Loucy (cell line): Measurements from ENCODE around the gene ZFYVE27.

Experiments used
- H2AFZ ChIP-seq: fragments of 200-600 bp; sonication (generic); 2 replicates; pipeline ENCODE4 v1.6.0; 2016; ENCODE audit warnings: antibody characterized with exemption, mild to moderate bottlenecking, low read length, moderate library complexity
- H3F3A ChIP-seq: fragments of 200-600 bp; 2 replicates; pipeline ENCODE4 v1.6.0; 2016; ENCODE audit warnings: antibody characterized with exemption, low read depth, mild to moderate bottlenecking
- H3K27me3 ChIP-seq: fragments of 200-600 bp; sonication (generic); 2 replicates; pipeline ENCODE4 v1.6.1; 2014; ENCODE audit warnings: low read length, mild to moderate bottlenecking; ENCODE audit not compliant: insufficient read depth, poor library complexity, severe bottlenecking
- H3K36me3 ChIP-seq: fragments of 200-600 bp; sonication (generic); 2 replicates; pipeline ENCODE4 v1.6.1; 2016; ENCODE audit warnings: low read length; ENCODE audit not compliant: insufficient read depth
- H3K4me1 ChIP-seq: fragments of 200-600 bp; sonication (generic); 2 replicates; pipeline ENCODE4 v1.5.1; 2014; ENCODE audit warnings: low read length, mild to moderate bottlenecking; ENCODE audit not compliant: insufficient read depth, poor library complexity, severe bottlenecking
- H3K4me2 ChIP-seq: fragments of 200-600 bp; sonication (generic); 2 replicates; pipeline ENCODE4 v1.6.0; 2014; ENCODE audit warnings: antibody characterized with exemption, low read length, low read depth, mild to moderate bottlenecking; ENCODE audit not compliant: poor library complexity, severe bottlenecking
- H3K4me3 ChIP-seq: fragments of 200-600 bp; sonication (generic); 2 replicates; pipeline ENCODE4 v1.5.1; 2014; ENCODE audit warnings: low read length, mild to moderate bottlenecking, mixed read lengths; ENCODE audit not compliant: poor library complexity, severe bottlenecking
- H3K79me2 ChIP-seq: fragments of 200-600 bp; sonication (generic); 2 replicates; pipeline ENCODE4 v1.6.1; 2014; ENCODE audit warnings: low read length; ENCODE audit not compliant: insufficient read depth
- H3K9ac ChIP-seq: fragments of 200-600 bp; sonication (generic); 2 replicates; pipeline ENCODE4 v1.6.0; 2014; ENCODE audit warnings: mild to moderate bottlenecking, low read depth, low read length, moderate library complexity; ENCODE audit not compliant: poor library complexity, severe bottlenecking
- H3K9me2 ChIP-seq: fragments of 200-600 bp; sonication (generic); replicated peaks from 2 replicates; pipeline ENCODE4 v1.6.1; 2016; ENCODE audit warnings: low read depth, low read length, mixed read lengths
- H3K9me3 ChIP-seq: fragments of 200-600 bp; sonication (generic); 2 replicates; pipeline ENCODE4 v1.6.1; 2014; ENCODE audit warnings: mild to moderate bottlenecking, antibody characterized with exemption, low read length, low read depth; ENCODE audit not compliant: insufficient read depth
- H4K20me1 ChIP-seq: fragments of 200-600 bp; sonication (generic); 2 replicates; pipeline ENCODE4 v1.6.0; 2014; ENCODE audit warnings: antibody characterized with exemption, low read length, mild to moderate bottlenecking; ENCODE audit not compliant: insufficient read depth, poor library complexity, severe bottlenecking
- EZH2phosphoT487 ChIP-seq: fragments of 200-600 bp; IDR thresholded peaks from 2 replicates; pipeline ENCODE4 v1.6.1; 2018; ENCODE audit warnings: antibody characterized with exemption, mild to moderate bottlenecking, moderate library complexity, borderline replicate concordance
- TF ChIP-seq, protein P1 (sequence below): fragments of 200-600 bp; sonication (generic); conservative IDR thresholded peaks from 2 replicates; pipeline ENCODE4 v1.5.1; 2014; ENCODE audit warnings: mild to moderate bottlenecking, antibody characterized with exemption, low read length

The ZFYVE27 gene

GRCh38 chr10:97726636-97727178 lies 10.2 kb upstream of the ZFYVE27 start:
- H3K4me2 ChIP-seq = no peak overlapping the region
- H3K9ac ChIP-seq = no peak overlapping the region
- H3K4me3 ChIP-seq = no peak overlapping the region

DNA sequence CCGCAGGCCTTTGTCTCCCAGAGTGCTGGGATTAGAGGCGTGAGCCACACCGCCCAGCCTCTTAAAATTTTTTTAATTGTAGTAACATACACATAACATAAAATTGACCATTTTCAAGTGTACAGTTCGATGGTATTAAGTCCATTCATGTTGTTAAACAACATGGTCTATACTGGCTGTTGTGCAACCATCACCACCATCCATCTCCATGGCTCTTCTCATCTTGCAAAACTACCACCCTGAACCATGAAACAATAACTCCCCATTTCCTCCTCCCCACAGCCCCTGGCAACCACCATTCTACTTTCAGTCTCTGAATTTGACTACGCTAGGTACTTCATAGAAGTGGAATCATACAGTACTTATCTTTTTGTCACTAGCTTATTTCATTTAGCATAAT lies 7.9 kb upstream of the ZFYVE27 start:
- TF ChIP-seq, protein P1, sequence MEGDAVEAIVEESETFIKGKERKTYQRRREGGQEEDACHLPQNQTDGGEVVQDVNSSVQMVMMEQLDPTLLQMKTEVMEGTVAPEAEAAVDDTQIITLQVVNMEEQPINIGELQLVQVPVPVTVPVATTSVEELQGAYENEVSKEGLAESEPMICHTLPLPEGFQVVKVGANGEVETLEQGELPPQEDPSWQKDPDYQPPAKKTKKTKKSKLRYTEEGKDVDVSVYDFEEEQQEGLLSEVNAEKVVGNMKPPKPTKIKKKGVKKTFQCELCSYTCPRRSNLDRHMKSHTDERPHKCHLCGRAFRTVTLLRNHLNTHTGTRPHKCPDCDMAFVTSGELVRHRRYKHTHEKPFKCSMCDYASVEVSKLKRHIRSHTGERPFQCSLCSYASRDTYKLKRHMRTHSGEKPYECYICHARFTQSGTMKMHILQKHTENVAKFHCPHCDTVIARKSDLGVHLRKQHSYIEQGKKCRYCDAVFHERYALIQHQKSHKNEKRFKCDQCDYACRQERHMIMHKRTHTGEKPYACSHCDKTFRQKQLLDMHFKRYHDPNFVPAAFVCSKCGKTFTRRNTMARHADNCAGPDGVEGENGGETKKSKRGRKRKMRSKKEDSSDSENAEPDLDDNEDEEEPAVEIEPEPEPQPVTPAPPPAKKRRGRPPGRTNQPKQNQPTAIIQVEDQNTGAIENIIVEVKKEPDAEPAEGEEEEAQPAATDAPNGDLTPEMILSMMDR = no peak
- no peak for TF ChIP-seq EZH2phosphoT487
- H3K79me2 ChIP-seq = no peaks in the 10 kb centered on the region
- no peaks in the 10 kb centered on the region for H4K20me1 ChIP-seq
- no peak overlapping the region for H3K4me3 ChIP-seq
- no peak overlapping the region for H3K4me2 ChIP-seq
- no peak overlapping the region for H3K9ac ChIP-seq
- no peaks in the 10 kb centered on the region for H3F3A ChIP-seq
- H3K9me3 ChIP-seq = no peaks in the 10 kb centered on the region
- H2AFZ ChIP-seq = no peak overlapping the region
- no peaks in the 10 kb centered on the region for H3K36me3 ChIP-seq
- no peaks in the 10 kb centered on the region for H3K27me3 ChIP-seq
- no peaks in the 10 kb centered on the region for H3K4me1 ChIP-seq
- no peaks in the 10 kb centered on the region for H3K9me2 ChIP-seq

More at GRCh38 chr10:97726636-97727178, 10.2 kb upstream of the ZFYVE27 start:
- no peaks in the 10 kb centered on the region for H3K79me2 ChIP-seq
- no peaks in the 10 kb centered on the region for H3K36me3 ChIP-seq
- no peak for TF ChIP-seq EZH2phosphoT487
- TF ChIP-seq, protein P1 = no peak
- no peaks in the 10 kb centered on the region for H3K27me3 ChIP-seq
- H3F3A ChIP-seq = no peaks in the 10 kb centered on the region
- H3K4me1 ChIP-seq = peaks cover 8% of the 10 kb centered on the region
- H3K9me3 ChIP-seq = no peaks in the 10 kb centered on the region
- H2AFZ ChIP-seq = no peak overlapping the region
- H4K20me1 ChIP-seq = no peaks in the 10 kb centered on the region
- no peaks in the 10 kb centered on the region for H3K9me2 ChIP-seq

DNA sequence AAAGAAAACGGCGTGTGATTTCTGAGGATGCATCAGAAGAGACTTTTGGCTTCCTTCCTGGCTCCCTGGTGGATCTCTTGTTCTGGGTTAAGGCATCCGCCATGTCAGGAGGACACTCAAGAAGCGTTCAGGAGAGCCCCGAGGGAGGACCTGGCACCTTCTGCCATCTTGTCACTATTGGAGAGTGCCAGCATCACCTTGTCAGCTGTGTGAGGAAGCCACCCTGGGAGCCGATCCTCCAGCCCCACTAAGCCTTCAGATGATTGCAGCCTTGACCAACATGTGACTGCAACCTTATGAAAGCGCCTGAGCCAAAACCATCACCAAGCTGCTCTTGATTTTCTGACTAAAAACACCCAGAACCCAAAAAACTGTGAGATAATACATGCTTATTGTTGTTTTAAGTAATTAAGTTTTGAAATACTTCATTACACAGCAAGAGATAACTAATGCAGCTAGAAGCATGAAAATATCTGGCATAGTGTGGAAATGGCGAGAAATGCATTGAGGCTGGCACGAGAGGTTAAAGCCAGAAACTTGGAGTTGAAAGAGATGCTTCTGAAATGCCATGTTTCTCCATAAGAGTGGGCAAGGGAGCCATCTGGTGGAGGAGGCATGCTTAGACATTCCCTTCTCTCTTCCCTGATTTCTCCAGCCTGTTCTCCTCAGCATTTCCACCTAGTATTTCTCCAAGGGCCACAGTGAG lies 5.4 kb upstream of the ZFYVE27 start:
- no peak overlapping the region for H3K9ac ChIP-seq
- no peak overlapping the region for H3K4me2 ChIP-seq
- H3K36me3 ChIP-seq = no peaks in the 10 kb centered on the region
- H4K20me1 ChIP-seq = no peaks in the 10 kb centered on the region
- H2AFZ ChIP-seq = peak overlapping the region; percentile 16; the same call in 1 of the 2 replicates
- no peak for TF ChIP-seq EZH2phosphoT487
- TF ChIP-seq, protein P1 = peak; percentile 94
- H3K4me1 ChIP-seq = peaks cover 2% of the 10 kb centered on the region
- no peak overlapping the region for H3K4me3 ChIP-seq
- H3K9me3 ChIP-seq = no peaks in the 10 kb centered on the region
- no peaks in the 10 kb centered on the region for H3K27me3 ChIP-seq
- no peaks in the 10 kb centered on the region for H3K79me2 ChIP-seq
- H3F3A ChIP-seq = no peaks in the 10 kb centered on the region
- no peaks in the 10 kb centered on the region for H3K9me2 ChIP-seq
